Natural killer cell (primary cell): ENCODE results near the gene ASTE1. TPM values are rescaled to one million over a fixed set of nuclear protein-coding genes. Genes with fewer than 3 reads are reported as not detected.

Source experiments
- ATAC-seq, 3 donors: fragments of 150-1000 bp in 2 of 3; fragments of 200-7000 bp in 1 of 3; cut with Tn5 transposase; 1 replicate in 1 of 3; 2 replicates in 2 of 3; pipeline ENCODE4 v1.10.0; 2021; ENCODE audit warnings: mild to moderate bottlenecking in 2 of 3, moderate library complexity in 2 of 3
- DNase-seq, 2 donors: peaks; one replicate each; pipeline versions ENCODE4 v3.0.0 to v3.0.0-alpha.2; 2013 to 2021; ENCODE audit warnings: mixed read lengths in 1 of 2
- H3K27ac ChIP-seq: one replicate; pipeline ENCODE4 v1.5.1; 2013; ENCODE audit warnings: mild to moderate bottlenecking, low read length
- H3K27me3 ChIP-seq: one replicate; pipeline ENCODE4 v1.6.1; 2013; ENCODE audit warnings: low read length; ENCODE audit not compliant: control insufficient read depth, insufficient read depth
- H3K36me3 ChIP-seq: one replicate; pipeline ENCODE4 v1.6.1; 2013; ENCODE audit warnings: low read length; ENCODE audit not compliant: control insufficient read depth, insufficient read depth
- H3K4me1 ChIP-seq: one replicate; pipeline ENCODE4 v1.6.1; 2013; ENCODE audit warnings: low read length; ENCODE audit not compliant: control insufficient read depth, insufficient read depth
- H3K4me3 ChIP-seq: one replicate; pipeline ENCODE4 v1.5.1; 2013; ENCODE audit warnings: low read length
- H3K9me3 ChIP-seq: one replicate; pipeline ENCODE4 v1.6.1; 2013; ENCODE audit warnings: low read length; ENCODE audit not compliant: control insufficient read depth, insufficient read depth
- H3K27ac Mint-ChIP-seq, 2 donors: one replicate each; pipeline ENCODE4 v1.8.0; 2022; ENCODE audit warnings: mild to moderate bottlenecking in 2 of 2, mixed read lengths in 2 of 2, moderate library complexity in 1 of 2
- H3K27me3 Mint-ChIP-seq, 2 donors: one replicate each; pipeline ENCODE4 v1.8.0; 2022; ENCODE audit warnings: low read depth in 2 of 2, mixed read lengths in 2 of 2
- H3K36me3 Mint-ChIP-seq: one replicate; pipeline ENCODE4 v1.8.0; 2022; ENCODE audit warnings: mixed read lengths
- H3K4me1 Mint-ChIP-seq, 2 donors: one replicate each; pipeline ENCODE4 v1.8.0; 2022; ENCODE audit warnings: mixed read lengths in 2 of 2
- H3K4me3 Mint-ChIP-seq: one replicate; pipeline ENCODE4 v1.8.0; 2022; ENCODE audit warnings: mild to moderate bottlenecking, moderate library complexity, mixed read lengths
- H3K9me3 Mint-ChIP-seq, 2 donors: one replicate each; pipeline ENCODE4 v1.8.0; 2022; ENCODE audit warnings: mixed read lengths in 2 of 2
- WGBS: methylation state at CpG from one replicate; pipeline ENCODE4 v1.1.7; 2013; ENCODE audit warnings: missing lambda C conversion rate; ENCODE audit not compliant: insufficient coverage; 5-methylcytosine and 5-hydroxymethylcytosine counted together
- intact Hi-C: fragments of 100-400 bp; cut with micrococcal nuclease; formaldehyde crosslinking; loops from one replicate; pipeline ENCODE4 v1.14.2; 2022
- total RNA-seq, 4 donors: library from RNA; stranded (reverse); fragments of 120-200 nt in 1 of 4; gene quantifications; one replicate each; pipeline versions ENCODE4 v1.2.3 to v1.2.4, GENCODE V29; 2013 to 2022
- TF ChIP-seq, protein P1 (sequence below): fragments of 200-600 bp; IDR thresholded peaks from one replicate; pipeline ENCODE4 v1.8.0; 2022; ENCODE audit warnings: antibody characterized with exemption

The ASTE1 gene
- total RNA-seq, 3 donors from 2014 or later (not counting 1 experiment from before 2014, with no cell fraction given): 22.8 to 28.8 (median 24.3) TPM

DNA sequence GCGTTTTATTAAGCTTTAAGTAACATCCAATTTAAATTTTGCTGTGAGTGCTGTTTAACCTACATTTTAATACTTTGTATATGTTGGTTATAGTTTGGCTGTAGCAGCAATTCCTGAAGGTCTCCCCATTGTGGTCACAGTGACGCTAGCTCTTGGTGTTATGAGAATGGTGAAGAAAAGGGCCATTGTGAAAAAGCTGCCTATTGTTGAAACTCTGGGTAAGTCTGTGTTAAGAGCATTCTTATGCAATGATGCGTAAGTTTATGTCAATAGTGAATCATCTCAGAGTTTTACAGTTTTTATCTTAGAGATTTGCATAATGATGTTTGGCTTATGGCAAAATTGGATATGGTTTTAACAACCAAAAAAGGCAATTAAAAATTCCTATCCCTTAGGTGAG is 62.7 kb downstream of the ASTE1 start:
- Mint-ChIP-seq H3K4me3 (no peak overlapping the region), H3K36me3 (peaks cover 36% of the 10 kb centered on the region), H3K27ac (no peak overlapping the region), H3K27me3 (no peaks in the 10 kb centered on the region), H3K9me3 (no peaks in the 10 kb centered on the region), H3K4me1 (no peaks in the 10 kb centered on the region)
- H3K27ac ChIP-seq: no peak overlapping the region
- H3K27me3 ChIP-seq: no peaks in the 10 kb centered on the region
- H3K4me3 ChIP-seq: no peak overlapping the region
- DNase-seq: no peak
- ATAC-seq: no peak
- TF ChIP-seq, protein P1, sequence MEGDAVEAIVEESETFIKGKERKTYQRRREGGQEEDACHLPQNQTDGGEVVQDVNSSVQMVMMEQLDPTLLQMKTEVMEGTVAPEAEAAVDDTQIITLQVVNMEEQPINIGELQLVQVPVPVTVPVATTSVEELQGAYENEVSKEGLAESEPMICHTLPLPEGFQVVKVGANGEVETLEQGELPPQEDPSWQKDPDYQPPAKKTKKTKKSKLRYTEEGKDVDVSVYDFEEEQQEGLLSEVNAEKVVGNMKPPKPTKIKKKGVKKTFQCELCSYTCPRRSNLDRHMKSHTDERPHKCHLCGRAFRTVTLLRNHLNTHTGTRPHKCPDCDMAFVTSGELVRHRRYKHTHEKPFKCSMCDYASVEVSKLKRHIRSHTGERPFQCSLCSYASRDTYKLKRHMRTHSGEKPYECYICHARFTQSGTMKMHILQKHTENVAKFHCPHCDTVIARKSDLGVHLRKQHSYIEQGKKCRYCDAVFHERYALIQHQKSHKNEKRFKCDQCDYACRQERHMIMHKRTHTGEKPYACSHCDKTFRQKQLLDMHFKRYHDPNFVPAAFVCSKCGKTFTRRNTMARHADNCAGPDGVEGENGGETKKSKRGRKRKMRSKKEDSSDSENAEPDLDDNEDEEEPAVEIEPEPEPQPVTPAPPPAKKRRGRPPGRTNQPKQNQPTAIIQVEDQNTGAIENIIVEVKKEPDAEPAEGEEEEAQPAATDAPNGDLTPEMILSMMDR: no peak
- H3K9me3 ChIP-seq: no peaks in the 10 kb centered on the region
- 98% methylated on average over 2 of the region's 3 CpGs for WGBS
- peaks cover 61% of the 10 kb centered on the region for H3K36me3 ChIP-seq
- H3K4me1 ChIP-seq: no peaks in the 10 kb centered on the region
- intact Hi-C loops: no loop called here

Other genes with a start within 250 kb of the ASTE1 start
- gene ATP2C1, start 132.7 kb downstream of the ASTE1 start, total RNA-seq: 10 to 100 TPM; 58.8 to 72.9 (median 60.6) TPM
- gene NEK11, start 52 bp upstream of the ASTE1 start, total RNA-seq: 1 to 10 TPM; 2.6 to 3.6 (median 3.5) TPM